Liver (tissue), 3 donors: Measurements from ENCODE around the gene DNAL1.

Source experiments
- RAD21 ChIP-seq, 2 donors: IDR thresholded peaks; 2 replicates each; pipeline ENCODE4 v1.6.1; 2016; ENCODE audit warnings: antibody characterized with exemption in 2 of 2, mild to moderate bottlenecking in 2 of 2
- TAF1 ChIP-seq: conservative IDR thresholded peaks from 2 replicates; pipeline ENCODE4 v1.6.1; 2016; ENCODE audit warnings: antibody characterized with exemption, mild to moderate bottlenecking
- TF ChIP-seq, protein P1 (sequence below): fragments of 150-350 bp; IDR thresholded peaks from 2 replicates; pipeline ENCODE4 v1.5.1; 2017; ENCODE audit warnings: improper control_type of control experiment, low read depth, low read length; ENCODE audit not compliant: missing input control
- donor health status: healthy.
- donor health status: healthy.

DNA sequence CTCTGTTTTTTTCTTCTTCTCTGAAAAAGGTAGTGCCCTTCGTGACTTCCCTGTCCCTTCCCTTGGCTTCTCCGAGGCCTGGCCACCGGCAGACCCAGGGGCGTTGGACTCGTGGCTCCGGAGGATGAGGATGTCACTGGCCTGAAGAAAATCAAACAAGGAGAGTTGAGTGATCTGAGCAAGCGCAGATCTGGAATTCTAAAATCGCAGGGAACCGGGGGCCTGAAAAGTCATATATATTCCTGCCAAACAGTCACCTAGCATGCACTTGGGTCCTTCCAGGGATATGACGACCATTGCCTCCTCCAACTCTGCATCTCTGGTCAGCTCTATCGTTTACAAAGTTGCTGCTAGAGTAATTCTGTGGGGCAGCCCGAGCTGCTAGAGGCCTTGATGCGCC lies 74.6 kb downstream of the DNAL1 start:
- TF ChIP-seq, protein P1, sequence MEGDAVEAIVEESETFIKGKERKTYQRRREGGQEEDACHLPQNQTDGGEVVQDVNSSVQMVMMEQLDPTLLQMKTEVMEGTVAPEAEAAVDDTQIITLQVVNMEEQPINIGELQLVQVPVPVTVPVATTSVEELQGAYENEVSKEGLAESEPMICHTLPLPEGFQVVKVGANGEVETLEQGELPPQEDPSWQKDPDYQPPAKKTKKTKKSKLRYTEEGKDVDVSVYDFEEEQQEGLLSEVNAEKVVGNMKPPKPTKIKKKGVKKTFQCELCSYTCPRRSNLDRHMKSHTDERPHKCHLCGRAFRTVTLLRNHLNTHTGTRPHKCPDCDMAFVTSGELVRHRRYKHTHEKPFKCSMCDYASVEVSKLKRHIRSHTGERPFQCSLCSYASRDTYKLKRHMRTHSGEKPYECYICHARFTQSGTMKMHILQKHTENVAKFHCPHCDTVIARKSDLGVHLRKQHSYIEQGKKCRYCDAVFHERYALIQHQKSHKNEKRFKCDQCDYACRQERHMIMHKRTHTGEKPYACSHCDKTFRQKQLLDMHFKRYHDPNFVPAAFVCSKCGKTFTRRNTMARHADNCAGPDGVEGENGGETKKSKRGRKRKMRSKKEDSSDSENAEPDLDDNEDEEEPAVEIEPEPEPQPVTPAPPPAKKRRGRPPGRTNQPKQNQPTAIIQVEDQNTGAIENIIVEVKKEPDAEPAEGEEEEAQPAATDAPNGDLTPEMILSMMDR, result no peak
- TF ChIP-seq TAF1 (no peak), RAD21 (IDR thresholded peaks at IDR 0.05) (no peak)
